ENCODE measurements around the gene FURIN. TPM values are rescaled to one million over a fixed set of nuclear protein-coding genes. Genes with fewer than 3 reads are reported as not detected.
A peak's percentile ranks its signal among the peaks of the same experiment; 100 is the strongest.

The FURIN gene
- total and polyA plus RNA-seq, 12 donors = 29.5 to 82.5 (median 40.9) TPM

- H3K9me3 ChIP-seq = no peaks in the 10 kb centered on the region
- peak overlapping the region in 1 of 10 donors; percentile 26 for H3K27ac ChIP-seq
- H3K27me3 ChIP-seq = no peaks in the 10 kb centered on the region
- intact Hi-C loops (cut with DNase I) = no loop called here
- DNase-seq (no peak), ATAC-seq (no peak)
- no peaks in the 10 kb centered on the region for H3K36me3 ChIP-seq
- no peak for TF ChIP-seq CTCF (IDR thresholded peaks at IDR 0.05)
- H3K4me1 ChIP-seq = peaks cover 3 to 34% (median 8%) of the 10 kb centered on the region in 9 donors
- WGBS, 2 donors = 93 to 96% methylated on average over 8 of the region's 8 CpGs
- H3K4me3 ChIP-seq = no peak overlapping the region
These were observed 11.1 kb upstream of the FURIN start for GRCh38 chr15:90857337-90857736.

- WGBS, 2 donors = 94 to 97% methylated on average over 8 of the region's 8 CpGs
- DNase-seq = no peak
- Histone ChIP-seq H3K9me3 (no peaks in the 10 kb centered on the region), H3K27me3 (no peaks in the 10 kb centered on the region), H3K4me3 (no peak overlapping the region), H3K4me1 (peaks cover 3 to 32% (median 9%) of the 10 kb centered on the region in 9 donors), H3K27ac (no peak overlapping the region), H3K36me3 (no peaks in the 10 kb centered on the region)
- ATAC-seq = no peak
- intact Hi-C loops (cut with DNase I) = no loop called here
- no peak for TF ChIP-seq CTCF (IDR thresholded peaks at IDR 0.05)
These were observed 10.4 kb upstream of the FURIN start for GRCh38 chr15:90857883-90858443.

- TF ChIP-seq CTCF (IDR thresholded peaks at IDR 0.05) = no peak
- H3K4me1 ChIP-seq = peaks cover 3 to 40% (median 14%) of the 10 kb centered on the region in 9 donors
- no peaks in the 10 kb centered on the region for H3K27me3 ChIP-seq
- intact Hi-C loops (cut with DNase I) = loop anchor here in 1 of 10 donors (10.0 kb wide), 1 partner anchor 95 kb away; no protein-coding TSS in a partner anchor
- DNase-seq (no peak), ATAC-seq (peak in 4 of 8 donors; percentile 14 to 38 (median 33))
- H3K9me3 ChIP-seq = no peaks in the 10 kb centered on the region
- no peaks in the 10 kb centered on the region for H3K36me3 ChIP-seq
- no peak overlapping the region for H3K4me3 ChIP-seq
- 56 to 63% methylated on average over 10 of the region's 10 CpGs for WGBS, 2 donors
- H3K27ac ChIP-seq = peak overlapping the region in 3 of 10 donors; percentile 35 to 68 (median 49)
These were observed 8.9 kb upstream of the FURIN start for GRCh38 chr15:90859234-90860131.

- Histone ChIP-seq H3K9me3 (no peaks in the 10 kb centered on the region), H3K4me1 (peaks cover 3 to 40% (median 14%) of the 10 kb centered on the region in 9 donors), H3K27me3 (no peaks in the 10 kb centered on the region), H3K36me3 (no peaks in the 10 kb centered on the region), H3K4me3 (no peak overlapping the region), H3K27ac (peak overlapping the region in 1 of 10 donors; percentile 68)
- TF ChIP-seq CTCF (IDR thresholded peaks at IDR 0.05) = no peak
- peak in 1 of 8 donors; percentile 69 for ATAC-seq
- DNase-seq = no peak
- intact Hi-C loops (cut with DNase I) = loop anchor here in 1 of 10 donors (10.0 kb wide), 1 partner anchor 96 kb away; no protein-coding TSS in a partner anchor
- WGBS, 2 donors = 83 to 88% methylated on average over 7 of the region's 7 CpGs
These were observed 7.9 kb upstream of the FURIN start for GRCh38 chr15:90860450-90860849.

All from heart right ventricle (tissue), 16 donors.